PFSK-1 (cell line): Measurements from ENCODE around the gene USP53.

Experiments used
- POLR2AphosphoS5 ChIP-seq: IDR thresholded peaks from 2 replicates; pipeline ENCODE4 v1.6.1; 2012; ENCODE audit warnings: low read depth, mild to moderate bottlenecking, control low read depth, low read length, moderate library complexity
- SIN3A ChIP-seq: IDR thresholded peaks from 2 replicates; pipeline ENCODE4 v1.6.1; 2012; ENCODE audit warnings: mild to moderate bottlenecking, low read length, moderate library complexity, borderline replicate concordance; ENCODE audit not compliant: insufficient read depth
- TAF1 ChIP-seq: IDR thresholded peaks from 2 replicates; pipeline ENCODE4 v1.6.1; 2012; ENCODE audit warnings: low read length, control low read depth, borderline replicate concordance; ENCODE audit not compliant: insufficient read depth

DNA sequence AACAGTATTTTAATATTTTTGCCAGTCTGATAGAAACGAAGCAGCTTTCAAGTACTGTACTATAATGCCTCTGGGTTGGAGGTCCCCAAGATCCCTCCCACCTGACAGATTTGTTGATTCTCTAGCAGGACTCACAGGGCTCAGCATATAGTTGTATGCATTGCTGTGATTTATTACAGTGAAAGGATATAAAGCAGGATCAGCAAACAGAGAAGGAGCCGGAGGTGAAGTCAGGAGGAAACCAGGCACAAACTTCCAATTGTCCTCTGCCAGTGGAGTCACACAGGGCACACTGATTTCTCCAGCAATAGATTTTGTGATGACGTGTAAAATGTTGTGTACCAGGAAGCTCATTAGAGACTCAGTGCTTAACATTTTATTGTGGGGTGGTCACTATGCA is 19.0 kb downstream of the USP53 start:
- no peak for TF ChIP-seq TAF1
- no peak for TF ChIP-seq SIN3A
- TF ChIP-seq POLR2AphosphoS5: no peak
